RCC 7860 (cell line): ENCODE results near the gene DDX49.

Experiments used
- DNase-seq: peaks from one replicate; pipeline ENCODE4 v3.0.0-alpha.2; 2015; ENCODE audit warnings: low spot score
- FAIRE-seq: peaks from 2 replicates; lab custom pipeline; 2012; peaks lifted over from hg19 to GRCh38; lab: Jason Lieb, UNC

DDX49 gene, protein sequence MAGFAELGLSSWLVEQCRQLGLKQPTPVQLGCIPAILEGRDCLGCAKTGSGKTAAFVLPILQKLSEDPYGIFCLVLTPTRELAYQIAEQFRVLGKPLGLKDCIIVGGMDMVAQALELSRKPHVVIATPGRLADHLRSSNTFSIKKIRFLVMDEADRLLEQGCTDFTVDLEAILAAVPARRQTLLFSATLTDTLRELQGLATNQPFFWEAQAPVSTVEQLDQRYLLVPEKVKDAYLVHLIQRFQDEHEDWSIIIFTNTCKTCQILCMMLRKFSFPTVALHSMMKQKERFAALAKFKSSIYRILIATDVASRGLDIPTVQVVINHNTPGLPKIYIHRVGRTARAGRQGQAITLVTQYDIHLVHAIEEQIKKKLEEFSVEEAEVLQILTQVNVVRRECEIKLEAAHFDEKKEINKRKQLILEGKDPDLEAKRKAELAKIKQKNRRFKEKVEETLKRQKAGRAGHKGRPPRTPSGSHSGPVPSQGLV

DNA sequence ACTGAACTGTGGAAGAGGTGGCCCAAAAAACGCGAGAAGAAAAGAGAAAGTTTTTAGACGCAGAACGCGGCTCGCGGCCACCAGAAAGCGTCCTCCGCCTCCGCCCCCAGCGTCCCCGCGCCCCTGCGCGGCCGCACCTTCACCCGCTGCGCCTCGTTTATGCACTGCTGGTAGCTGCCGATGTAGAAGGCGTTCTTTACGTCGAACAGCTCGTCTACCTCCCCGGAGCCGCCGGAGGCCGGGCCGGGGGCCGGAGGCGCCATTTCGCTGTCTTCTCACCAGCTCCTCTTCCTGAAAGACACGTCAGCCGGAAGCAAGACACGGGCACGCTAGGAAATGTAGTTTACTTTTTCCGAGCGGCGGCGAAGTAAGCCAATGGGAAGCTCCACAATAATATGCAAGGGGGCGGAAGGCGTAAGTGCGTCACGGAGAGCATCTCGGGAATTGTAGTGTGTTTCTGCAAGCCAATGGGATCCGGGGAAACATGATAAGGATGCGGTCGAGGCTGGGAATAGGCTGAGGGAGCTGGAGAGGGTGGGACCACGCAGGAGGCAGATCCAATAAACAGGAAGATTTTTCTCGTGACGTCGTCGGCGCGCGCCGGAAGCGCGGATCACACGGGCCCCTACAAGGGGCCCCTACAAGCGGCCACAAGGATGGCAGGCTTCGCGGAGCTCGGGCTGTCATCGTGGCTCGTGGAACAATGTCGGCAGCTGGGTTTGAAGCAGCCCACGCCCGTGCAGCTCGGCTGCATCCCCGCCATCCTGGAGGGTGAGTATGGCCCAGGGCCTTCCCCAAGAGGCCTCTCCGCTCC is at the start of gene DDX49, which contains the start of gene COPE:
Gene DDX49, plus strand, starts transcription at position 630 of the 814 bp plus-strand sequence. Its CDS starts 27 bp downstream, at position 657.
Gene COPE, minus strand, starts transcription at position 302 of the 814 bp plus-strand sequence. Its CDS starts 39 bp downstream, at position 263.
- FAIRE-seq: peak; percentile 92
- DNase-seq: peak; percentile 98

DNA sequence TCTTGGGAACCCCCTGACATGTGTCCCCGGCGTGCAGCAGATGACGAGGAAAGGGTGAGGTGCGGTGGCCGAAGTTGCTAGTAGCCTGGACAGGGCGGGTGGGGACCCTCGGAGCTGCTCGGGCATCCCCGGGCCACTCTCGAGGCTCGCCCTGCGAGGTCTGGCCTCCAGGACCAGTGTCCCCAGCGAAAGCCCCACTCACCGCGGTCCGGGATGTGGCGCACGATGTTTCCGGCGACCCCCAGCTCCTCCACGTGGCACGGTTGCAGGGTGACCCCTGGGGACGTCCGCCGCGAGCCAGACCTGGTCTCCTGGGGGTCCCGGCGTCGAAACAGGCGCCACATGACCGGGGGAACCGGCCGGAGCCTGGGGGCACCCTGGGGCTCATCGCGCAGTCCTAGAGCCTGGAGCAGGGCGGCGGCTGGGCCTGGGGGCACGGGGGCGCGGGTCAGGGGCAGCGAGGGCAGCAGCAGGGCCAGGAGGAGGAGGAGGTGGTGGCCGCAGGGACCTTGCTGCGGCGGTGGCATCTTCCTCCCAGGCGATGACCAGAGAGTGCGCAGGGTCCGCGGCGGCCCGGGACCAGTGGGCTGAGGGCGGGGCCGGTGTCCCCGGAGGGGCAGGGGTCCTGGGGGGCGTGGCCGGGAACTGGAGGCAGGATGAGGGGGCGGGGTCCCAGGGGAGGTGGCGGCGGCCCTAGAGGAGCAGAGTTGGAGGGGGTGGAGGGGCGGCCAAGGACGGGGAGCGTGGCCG is 49.6 kb upstream of the DDX49 start:
- DNase-seq (no peak), FAIRE-seq (no peak)

DNA sequence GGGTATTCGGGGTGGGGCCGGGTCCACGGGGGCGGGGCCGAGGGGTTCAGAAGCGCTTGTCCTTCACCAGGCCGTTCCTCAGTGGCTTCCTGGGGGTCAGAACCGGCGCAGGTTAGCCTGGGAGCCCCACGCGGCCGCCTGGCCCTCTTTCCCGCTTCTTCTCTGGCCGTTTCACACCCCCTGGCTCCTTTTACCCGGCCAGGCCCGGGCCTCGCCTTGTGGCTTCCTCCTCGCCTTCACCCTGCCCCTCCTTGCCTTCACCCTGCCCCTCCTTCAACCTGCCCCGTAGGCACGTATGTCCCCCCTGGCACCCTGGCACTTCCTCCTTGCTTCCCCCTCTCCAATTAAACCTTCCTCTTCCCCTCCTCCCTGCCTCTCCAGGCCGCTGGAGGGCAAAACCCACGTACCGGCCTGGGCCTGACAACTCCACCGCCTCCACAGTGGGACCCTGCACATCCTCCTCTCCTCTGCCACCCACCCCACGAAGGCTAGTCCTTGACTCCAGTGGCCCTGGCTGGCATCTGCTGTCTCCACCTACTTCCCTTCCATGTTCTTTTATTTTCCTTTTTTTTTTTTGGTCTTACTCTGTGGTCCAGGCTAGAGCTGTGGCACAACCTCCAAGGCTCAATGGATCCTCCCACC is 48.9 kb upstream of the DDX49 start:
- FAIRE-seq (no peak), DNase-seq (no peak)

DNA sequence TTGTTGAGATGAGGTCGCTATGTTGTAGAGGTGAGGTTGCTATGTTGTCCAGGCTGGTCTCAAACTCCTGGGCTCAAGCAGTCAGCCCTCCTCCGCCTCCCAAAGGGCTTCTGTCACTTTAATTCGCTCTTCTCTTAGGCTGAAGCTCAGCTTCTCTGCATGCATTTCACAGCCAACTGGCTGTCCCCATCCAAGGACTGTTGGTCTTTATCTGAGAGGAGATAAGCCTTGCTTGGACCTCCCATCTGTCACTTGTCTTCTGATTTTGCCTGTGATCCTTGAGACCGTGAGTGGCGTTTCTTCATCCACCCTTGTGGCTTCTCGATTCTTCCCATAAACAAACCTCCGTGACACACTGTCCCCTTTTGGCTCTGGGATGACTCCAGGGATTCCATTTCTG is 48.0 kb upstream of the DDX49 start:
- DNase-seq: no peak
- FAIRE-seq: no peak

DNA sequence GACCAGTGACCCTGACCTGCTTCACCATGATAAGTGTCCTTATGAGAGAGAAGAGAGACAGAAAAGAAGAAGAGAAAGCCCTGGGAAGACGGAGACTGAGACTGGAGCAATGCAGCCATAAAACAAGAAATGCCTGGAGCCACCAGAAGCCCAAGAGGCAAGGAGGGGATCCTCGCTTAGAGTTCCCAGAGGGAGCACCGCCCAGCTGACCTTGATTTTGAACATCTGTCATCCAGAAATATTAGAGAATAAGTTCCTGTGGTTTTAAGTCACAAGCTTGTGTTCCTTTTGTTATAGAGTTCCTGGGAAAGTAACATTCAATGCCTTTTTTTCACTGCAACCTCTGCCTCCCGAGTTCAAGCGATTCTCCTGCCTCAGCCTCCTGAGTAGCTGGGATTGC is 43.8 kb upstream of the DDX49 start:
- FAIRE-seq: no peak

DNA sequence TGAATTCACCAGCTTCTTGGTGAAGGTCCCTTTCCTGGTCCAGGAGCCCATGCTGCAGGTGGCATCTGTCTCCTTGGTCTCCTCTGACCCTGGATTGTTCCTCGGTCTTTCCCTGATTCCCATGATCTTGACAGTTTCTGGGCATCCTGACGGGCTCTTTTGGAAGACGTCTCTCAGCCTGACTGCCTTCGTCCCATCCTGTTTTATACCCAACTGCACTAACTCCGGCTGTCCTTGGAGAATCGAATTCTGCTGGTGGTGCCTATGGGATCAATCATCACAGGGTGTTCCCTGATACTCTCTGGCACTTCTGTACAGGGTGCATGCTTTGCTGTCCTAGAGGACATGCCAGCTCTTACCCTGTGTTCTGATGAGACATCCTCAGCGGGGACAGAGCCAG is 42.6 kb upstream of the DDX49 start:
- FAIRE-seq: no peak
- no peak for DNase-seq

More for the DNA sequence above, 43.8 kb upstream of the DDX49 start:
- no peak for DNase-seq

DNA sequence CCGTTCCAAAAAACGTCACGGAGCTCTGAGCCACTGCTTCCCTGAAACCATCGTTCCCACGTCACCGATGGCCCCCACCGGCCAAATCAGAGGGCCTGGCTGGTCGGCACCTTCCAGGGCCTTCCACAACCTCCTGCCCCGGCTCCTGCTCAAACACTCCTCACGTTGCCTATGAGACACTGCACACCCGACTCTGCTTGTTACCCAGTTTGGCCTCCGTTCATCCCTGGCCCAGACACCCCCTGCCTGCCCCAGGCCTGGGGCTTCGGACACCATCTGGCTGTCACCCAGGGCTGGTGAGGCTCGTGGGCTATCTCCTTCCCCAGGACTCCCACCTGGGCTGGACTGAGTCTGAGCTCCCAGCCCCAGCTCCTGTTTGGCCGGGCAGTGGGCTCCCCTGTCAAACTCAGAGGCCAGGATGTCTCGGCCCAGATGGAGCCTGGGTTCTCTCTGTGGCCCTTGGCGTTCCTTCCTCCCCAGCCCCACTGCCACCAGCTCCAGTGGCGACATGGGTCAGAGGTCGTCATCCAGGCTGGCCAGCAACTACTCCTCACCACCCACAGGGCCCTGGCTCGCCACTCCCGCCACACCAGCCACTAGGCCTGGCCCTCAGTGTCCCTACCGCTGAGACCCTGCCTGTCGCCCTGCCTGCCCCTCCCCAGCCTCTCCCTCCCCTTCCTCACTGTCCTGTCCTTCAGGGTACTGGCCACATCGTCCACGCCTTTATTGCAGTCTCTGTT is 41.3 kb upstream of the DDX49 start:
- DNase-seq: no peak

DNA sequence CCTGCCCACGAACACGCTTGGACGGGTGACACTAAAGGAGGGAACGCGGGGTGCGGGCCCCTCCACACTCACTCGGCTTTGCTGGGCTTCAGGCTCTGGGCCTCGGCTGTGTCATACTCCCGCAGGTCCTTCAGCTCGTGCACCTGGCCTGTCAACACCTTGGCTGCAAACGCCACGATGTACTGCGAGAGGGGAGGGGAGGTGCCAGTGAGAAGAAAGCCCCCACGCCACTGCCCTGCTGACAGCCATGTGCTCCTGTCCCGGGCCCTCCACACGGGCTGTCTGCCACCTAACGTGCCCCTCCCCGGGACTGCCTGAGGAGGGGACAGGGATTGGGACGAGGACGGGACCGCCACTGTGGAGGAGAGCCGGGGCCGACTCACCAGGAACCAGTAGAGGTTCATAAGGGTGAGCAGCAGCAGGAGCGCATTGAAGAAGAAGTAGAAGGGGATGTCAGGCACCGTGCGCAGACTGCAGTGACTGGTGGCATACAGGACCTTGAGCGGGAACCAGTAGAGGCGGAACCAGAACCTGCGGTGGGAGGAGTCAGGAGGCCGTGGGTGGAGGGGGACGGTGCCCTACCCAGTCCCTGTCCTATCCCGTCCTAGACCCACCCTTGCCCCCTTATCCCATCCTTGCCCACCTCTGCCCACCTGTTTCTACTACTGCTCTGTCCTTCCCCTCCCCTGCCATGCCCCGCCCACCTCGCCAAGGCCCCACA is 40.5 kb upstream of the DDX49 start:
- DNase-seq (no peak), FAIRE-seq (no peak)

More for the DNA sequence above, 41.3 kb upstream of the DDX49 start:
- no peak for FAIRE-seq

DNA sequence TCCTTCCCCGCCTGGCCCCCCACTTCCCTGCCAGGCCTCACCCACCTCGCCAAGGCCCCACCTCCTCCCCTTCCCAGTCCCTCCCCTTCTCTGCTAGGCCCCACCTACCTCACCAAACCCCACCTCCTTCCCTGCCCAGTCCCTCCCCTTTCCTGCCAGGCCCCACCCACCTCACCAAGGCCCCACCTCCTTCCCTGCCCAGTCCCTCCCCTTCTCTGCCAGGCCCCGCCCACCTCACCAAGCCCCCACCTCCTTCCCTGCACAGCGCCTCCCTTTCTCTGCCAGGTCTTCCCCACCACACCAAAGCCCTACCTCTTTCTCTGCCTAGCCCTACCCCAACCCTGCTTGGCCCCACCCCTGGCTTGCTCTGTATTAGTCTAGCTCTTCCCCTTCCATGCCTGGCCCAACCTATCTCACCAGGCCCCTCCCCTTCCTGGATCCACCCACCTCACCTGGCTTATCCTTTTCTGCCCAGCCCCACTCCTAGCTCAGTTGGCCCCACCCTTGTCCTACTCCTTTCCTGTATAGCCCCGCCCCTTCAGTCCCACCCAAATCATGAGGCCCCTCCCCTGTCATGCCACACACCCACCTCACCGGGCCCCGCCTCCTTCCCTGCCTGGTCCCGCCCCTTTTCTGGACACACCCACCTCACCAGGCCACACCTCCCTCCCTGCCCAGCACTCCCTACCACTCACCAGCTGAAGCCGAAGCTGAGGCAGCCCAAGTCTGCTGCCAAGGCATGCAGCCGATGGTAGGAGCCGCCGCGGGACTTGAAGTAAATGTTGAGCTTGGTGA is 39.7 kb upstream of the DDX49 start:
- no peak for DNase-seq
- no peak for FAIRE-seq

DNA sequence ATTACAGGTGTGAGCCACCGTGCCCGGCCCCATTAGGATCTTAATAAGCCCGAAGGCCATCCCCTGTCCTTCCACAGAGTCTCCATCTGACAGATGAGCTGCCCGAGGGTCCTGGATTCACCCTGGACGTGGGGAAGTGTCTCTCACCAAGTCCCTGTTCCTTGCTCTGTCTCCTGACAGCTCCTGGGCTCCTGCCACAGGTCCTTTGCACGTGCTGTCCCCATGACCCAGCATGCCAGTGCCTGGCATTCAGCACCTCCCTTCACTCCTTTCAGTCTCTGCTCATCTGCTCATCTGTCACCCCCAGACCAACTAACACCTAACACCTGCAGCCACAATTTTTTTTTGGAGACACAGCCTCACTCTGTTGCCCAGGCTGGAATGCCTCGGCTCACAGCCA is 38.0 kb upstream of the DDX49 start:
- no peak for FAIRE-seq
- DNase-seq: no peak

DNA sequence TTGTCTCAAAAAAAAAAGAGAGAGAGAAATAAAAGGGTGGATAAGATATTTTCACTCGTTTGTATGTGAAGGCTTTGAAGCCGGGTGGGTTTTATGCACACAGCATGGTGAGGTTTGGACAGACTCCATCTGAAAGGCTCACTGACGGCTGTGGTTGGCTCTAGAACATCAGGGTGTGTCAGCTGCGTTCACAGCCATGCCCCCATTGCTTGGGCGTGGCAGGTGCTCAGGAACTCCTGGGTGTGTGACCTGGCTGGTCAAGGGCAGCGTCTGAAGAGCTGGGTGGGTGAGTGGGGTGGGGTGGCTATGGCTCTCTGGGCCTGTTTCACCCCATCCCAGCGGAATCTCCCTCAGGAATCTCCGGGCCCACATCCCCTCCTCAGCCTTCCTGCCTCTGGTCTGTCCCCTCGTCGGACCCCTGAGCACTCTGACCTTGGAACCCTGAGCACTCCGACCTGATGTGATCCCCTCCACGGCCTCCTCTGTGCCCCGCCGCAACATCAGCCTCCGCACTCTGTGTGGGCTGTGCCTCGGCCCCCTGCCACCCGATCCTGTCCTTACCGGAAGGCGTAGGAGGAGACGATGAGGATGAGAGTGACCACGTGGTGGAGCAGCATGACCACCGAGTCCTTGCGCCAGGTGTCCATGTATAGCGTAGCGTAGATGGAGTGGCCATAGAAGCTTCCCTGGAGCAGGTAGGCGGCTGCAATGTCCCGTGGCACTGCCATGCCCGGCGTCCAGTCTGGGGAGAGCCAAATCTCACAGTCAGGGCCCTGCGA is 35.8 kb upstream of the DDX49 start:
- FAIRE-seq (no peak), DNase-seq (no peak)

DNA sequence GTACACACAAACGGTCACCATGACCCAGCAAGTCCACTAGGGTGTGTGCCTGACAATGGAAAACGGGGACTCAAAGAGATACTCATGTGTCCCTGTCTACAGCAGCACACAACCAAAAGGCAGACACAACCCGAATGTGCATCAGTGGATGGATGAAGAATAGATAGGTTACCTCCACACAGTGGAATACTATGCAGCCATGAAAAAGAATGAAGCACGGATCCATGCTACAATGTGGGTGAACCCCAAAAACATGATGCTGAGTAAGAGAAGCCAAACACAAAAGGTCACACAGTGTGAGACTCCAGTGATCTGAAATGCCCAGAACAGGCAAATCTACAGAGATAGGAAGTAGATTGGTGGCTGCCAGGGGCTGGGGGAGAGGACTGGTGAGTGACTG is 32.5 kb upstream of the DDX49 start:
- FAIRE-seq: no peak
- DNase-seq: no peak

DNA sequence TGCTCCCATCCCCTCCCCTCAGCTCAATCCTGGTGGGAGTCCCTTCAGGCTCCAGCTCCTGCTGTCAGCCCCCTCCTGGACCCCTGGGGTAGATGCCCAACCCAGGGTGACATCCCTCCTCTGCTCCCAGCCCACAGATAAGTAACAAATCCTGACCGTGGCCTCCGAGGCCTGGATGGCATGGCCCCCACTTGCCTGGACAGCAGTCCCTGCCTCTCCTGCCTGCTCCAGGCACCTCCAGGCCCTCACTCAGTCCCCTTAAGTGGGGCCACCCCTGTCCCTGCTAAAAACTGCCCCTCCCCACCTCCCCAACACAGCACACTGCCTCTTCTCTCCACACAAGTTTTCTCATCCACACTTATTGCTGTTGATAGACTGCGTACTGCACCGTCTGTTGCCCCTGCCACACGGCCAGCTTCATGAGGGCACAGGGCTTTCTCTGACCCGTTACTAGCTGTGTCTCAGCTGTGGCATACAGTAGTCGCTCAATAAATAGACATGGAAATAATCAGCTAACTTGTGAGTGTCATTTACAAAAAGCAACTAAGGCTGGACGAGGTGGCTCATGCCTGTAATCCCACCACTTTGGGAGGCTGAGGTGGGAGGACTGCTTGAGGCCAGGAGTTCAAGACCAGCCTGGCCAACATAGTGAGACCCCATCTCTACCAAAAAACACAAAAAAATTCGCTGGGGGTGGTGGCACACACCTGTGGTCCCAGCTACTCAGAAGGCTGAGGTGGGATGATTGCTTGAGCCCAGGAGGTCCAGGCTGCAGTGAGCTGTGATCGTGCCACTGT is 29.4 kb upstream of the DDX49 start:
- FAIRE-seq: no peak
- DNase-seq: no peak

DNA sequence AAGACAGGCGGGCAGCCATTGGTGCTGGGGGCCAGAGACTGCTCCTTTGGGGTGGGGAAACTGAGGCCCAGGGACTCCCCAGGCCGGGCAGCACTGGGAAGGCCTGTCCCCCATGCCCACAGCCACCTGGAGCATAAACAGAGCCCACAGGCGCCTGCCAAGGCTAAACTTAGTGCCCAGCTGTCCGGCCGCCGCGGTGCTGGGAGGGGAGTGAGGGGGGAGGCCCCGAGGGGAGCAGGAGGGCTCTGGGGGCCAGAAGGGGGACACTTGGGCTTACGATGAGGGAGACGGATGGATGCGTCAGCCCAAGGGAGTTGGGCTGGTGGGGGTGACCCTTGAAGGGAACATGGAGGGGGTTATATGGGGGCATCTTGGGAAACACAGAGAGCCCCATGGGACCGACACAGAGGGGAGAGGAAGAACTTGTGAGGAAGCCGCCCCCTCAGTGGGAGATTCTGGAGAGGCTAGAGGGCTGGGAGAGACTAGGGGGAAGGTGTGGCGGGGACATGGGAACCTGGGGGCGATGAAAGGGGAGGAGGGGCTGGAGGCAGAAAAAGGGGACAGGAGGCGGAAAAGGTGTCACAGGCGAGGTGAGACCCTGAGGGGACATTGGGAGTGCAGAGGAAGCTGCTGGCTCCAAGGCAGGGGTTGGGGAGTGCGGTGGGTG is 25.8 kb upstream of the DDX49 start:
- FAIRE-seq: no peak
- DNase-seq: no peak

DNA sequence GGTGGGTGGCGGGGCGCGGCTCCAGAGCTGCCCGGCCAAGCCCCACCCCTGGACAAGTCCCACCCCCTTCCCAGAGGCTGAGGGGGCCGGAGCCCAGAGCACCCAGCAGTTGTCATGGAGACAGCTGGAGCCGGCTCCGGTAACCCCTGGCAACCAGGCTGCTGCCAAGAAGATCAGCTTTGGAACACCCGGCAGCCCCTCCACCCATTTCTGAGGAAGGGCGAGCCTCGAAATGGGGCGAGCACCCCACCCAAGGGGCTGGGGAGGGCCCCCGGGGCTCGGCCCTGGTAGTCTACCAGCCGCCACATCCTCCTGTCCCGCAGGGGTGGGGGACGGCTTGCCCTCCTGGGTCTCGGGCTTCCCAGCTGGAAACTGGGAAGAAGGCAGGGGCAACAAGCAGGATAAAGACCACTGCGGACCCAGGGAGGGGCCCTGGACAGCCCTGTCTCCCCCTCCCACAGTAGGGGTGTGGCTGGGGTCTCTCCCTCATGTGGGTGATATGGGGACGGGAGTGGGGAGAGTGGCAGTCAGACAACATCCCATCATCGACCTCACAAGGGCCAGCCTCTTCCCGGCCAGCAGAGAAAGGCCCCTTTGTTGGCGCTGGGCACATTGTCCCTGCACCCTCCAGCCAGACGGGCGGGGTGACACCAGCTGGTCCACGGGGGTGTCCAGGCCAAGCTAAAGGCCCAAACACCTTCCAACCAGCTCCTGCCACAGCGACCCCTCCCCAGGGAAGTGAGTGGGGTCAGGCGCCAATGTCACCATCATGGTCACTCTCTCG is 25.1 kb upstream of the DDX49 start:
- DNase-seq: no peak
- FAIRE-seq: no peak
